ENCODE measurements around the gene IDH3G. TPM values are rescaled to one million over a fixed set of nuclear protein-coding genes. Genes with fewer than 3 reads are reported as not detected.

IDH3G gene
- total RNA-seq, 1 donor from 2014 or later, result 58.5 TPM

GRCh38 chrX:153765138-153766079, 28.8 kb downstream of the IDH3G start:
- no peaks in the 10 kb centered on the region for H3K36me3 Mint-ChIP-seq (ENCODE audit: low read depth)
- ATAC-seq (ENCODE audit: low read depth), result no peak
- DNase-seq, result no peak
- no peak overlapping the region for H3K27ac Mint-ChIP-seq
- TF ChIP-seq CTCF (IDR thresholded peaks at IDR 0.05), result no peak
- intact Hi-C loops (cut with micrococcal nuclease), result loop anchor here (10.0 kb wide), 2 partner anchors 81 to 821 kb away; partner anchors contain the start of gene SLC6A8
- H3K4me3 Mint-ChIP-seq, result no peak overlapping the region
- H3K27me3 Mint-ChIP-seq, result no peaks in the 10 kb centered on the region
- POLR2A ChIA-PET, result interaction anchor here (0.7 to 1.5 kb wide), 2 partner anchors 29 to 775 kb away, joined by 3 to 4 read pairs; partner anchors contain the start of genes IDH3G and SSR4
- H3K9me3 Mint-ChIP-seq, result no peaks in the 10 kb centered on the region
- CTCF ChIA-PET, result interaction anchor here (1.6 to 2.9 kb wide), 2 partner anchors 182 kb away, joined by 6 to 20 read pairs; no protein-coding TSS in a partner anchor
- peaks cover 12% of the 10 kb centered on the region for H3K4me1 Mint-ChIP-seq

DNA sequence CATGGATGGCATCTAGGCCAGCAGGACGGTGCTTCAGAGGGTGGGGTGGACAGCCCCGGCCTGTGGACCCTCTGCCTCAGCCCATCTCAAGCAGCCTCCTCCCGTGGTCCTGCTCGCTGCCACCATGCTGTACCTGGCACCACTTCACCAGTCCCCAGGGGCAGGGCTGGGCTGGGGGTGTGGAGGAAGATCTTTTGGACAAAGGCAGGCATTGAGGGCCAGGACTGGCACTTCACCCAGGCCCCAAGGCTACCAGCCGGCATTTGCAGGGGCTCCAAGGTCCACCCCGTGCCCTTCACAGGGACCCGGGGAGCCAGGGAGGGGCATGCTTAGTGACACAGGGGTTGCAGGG, 29.4 kb downstream of the IDH3G start:
- ChIA-PET POLR2A (no interaction called here), CTCF (interaction anchor here (2.9 kb wide), 1 partner anchor 183 kb away, joined by 20 read pairs; no protein-coding TSS in a partner anchor)
- no peak overlapping the region for H3K27ac Mint-ChIP-seq
- no peak overlapping the region for H3K4me3 Mint-ChIP-seq
- TF ChIP-seq CTCF (IDR thresholded peaks at IDR 0.05), result no peak
- H3K4me1 Mint-ChIP-seq, result peaks cover 12% of the 10 kb centered on the region
- ATAC-seq (ENCODE audit: low read depth) (no peak), DNase-seq (no peak)
- intact Hi-C loops (cut with micrococcal nuclease), result loop anchor here (1.0 to 10.0 kb wide), 6 partner anchors 37 to 820 kb away; partner anchors contain the start of gene SLC6A8
- no peaks in the 10 kb centered on the region for H3K36me3 Mint-ChIP-seq (ENCODE audit: low read depth)
- no peaks in the 10 kb centered on the region for H3K27me3 Mint-ChIP-seq
- H3K9me3 Mint-ChIP-seq, result no peaks in the 10 kb centered on the region

GRCh38 chrX:153763989-153764755, 30.0 kb downstream of the IDH3G start, which contains the start of gene PLXNB3:
Gene PLXNB3, plus strand, starts transcription at chrX:153764249. Its CDS starts 1,287 bp downstream, at chrX:153765536.
- H3K9me3 Mint-ChIP-seq, result no peaks in the 10 kb centered on the region
- intact Hi-C loops (cut with micrococcal nuclease), result loop anchor here (1.0 to 10.0 kb wide), 6 partner anchors 37 to 819 kb away; partner anchors contain the start of gene SLC6A8
- DNase-seq, result peak; percentile 68
- peak; percentile 90 for ATAC-seq (ENCODE audit: low read depth)
- no peak within 1 kb of the TSS for H3K27ac Mint-ChIP-seq
- H3K4me3 Mint-ChIP-seq, result no peak within 1 kb of the TSS
- peak; percentile 34 for TF ChIP-seq CTCF (IDR thresholded peaks at IDR 0.05)
- CTCF ChIA-PET, result interaction anchor here (0.6 to 2.9 kb wide), 2 partner anchors 184 to 187 kb away, joined by 3 to 20 read pairs; no protein-coding TSS in a partner anchor
- no peaks in the 10 kb centered on the region for H3K27me3 Mint-ChIP-seq
- POLR2A ChIA-PET, result no interaction called here
- no peaks in the 10 kb centered on the region for H3K36me3 Mint-ChIP-seq (ENCODE audit: low read depth)
- peaks cover 12% of the 10 kb centered on the region for H3K4me1 Mint-ChIP-seq

DNA sequence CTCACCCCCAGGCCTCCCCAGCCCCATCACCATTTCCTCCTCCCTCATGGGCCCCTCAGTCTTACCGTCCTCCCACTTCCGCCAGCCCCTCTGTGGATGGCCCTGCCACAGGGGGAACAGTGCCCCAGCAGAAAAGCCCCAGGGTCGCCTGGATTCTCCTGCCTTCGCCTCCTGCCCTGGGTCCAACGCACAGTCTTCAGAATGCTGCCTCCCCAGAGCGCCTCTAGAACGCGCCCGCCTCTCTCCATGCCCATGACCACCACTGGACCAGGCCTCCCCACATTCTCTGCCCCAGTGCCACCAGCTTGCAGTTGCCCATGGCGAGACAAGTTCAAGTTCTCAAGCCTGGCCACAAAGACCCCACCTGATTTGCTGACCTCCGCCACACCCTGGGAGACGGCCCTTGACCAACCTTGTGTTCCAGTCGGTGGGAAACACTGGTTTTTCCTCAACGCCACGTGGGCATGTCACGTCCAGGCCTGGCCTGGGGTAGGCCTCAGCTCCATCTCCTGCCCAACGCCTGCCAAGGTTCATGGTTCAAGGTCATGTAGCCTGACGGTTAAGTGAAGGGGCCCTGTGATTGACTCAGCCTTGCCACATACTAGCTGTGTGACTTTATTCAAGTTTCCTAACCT, 30.8 kb downstream of the IDH3G start:
- no peaks in the 10 kb centered on the region for H3K9me3 Mint-ChIP-seq
- no peaks in the 10 kb centered on the region for H3K27me3 Mint-ChIP-seq
- H3K36me3 Mint-ChIP-seq (ENCODE audit: low read depth), result no peaks in the 10 kb centered on the region
- no peak overlapping the region for H3K27ac Mint-ChIP-seq
- H3K4me3 Mint-ChIP-seq, result no peak overlapping the region
- TF ChIP-seq CTCF (IDR thresholded peaks at IDR 0.05), result no peak
- CTCF ChIA-PET, result interaction anchor here (2.9 kb wide), 1 partner anchor 184 kb away, joined by 20 read pairs; no protein-coding TSS in a partner anchor
- H3K4me1 Mint-ChIP-seq, result peaks cover 17% of the 10 kb centered on the region
- POLR2A ChIA-PET, result interaction anchor here (0.8 kb wide), 1 partner anchor 184 kb away, joined by 3 read pairs; no protein-coding TSS in a partner anchor
- intact Hi-C loops (cut with micrococcal nuclease), result loop anchor here (5.0 to 10.0 kb wide), 3 partner anchors 36 to 819 kb away; partner anchors contain the start of gene SLC6A8
- ATAC-seq (ENCODE audit: low read depth) (no peak), DNase-seq (no peak)

All from activated B cell treated with CpG ODN at 0.5 μM for 24 hours (primary cell).